Fibroblast of upper back skin (primary cell): ENCODE measurements around the gene BEND3.
"Not testable (repeated sequence)": the region's sequence is repeated elsewhere in the genome, so short reads cannot be mapped to it uniquely, and the experiment has no call there.

Experiments
- DNase-seq: peaks from one replicate; pipeline ENCODE4 v3.0.0-alpha.2; 2013

BEND3 gene

DNA sequence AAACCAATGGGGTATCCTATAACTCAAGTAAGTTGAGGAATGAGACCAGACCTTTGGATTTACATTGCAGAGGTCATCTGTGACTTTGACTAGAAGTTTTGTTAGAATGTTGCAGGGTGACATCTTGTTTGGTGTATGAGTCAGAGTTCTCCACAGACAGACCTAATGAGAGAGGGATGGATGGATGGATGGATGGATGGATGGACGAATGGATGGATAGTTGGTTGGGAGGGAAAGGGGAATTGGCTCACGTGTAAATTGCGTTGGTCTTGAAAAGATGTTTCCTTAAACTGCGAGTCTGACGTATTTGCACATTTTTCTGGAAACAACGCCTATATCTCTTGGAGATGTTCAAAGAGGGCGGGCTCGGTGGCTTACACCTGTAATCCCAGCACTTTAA is 88.3 kb downstream of the BEND3 start:
- DNase-seq: no peak

- DNase-seq: no peak
These were observed 93.7 kb downstream of the BEND3 start for GRCh38 chr6:107021446-107022185.

DNA sequence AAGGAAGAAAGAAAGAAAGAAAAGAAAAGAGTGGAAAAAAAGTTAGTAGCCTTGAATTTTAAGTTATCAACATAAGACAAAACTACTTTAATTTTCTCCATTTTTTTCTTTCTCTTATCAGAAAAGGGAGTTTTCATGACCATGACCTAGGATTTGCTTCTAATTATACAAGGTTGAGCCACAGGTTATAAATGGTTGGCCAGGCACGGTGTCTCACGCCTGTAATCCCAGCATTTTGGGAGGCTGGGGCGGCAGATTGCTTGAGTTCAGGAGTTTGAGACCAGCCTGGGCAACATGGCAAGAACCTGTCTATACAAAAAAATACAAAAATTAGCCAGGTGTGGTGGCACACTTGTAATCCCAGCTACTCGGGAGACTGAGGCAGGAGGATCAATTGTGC is 95.1 kb downstream of the BEND3 start:
- DNase-seq: no peak

DNA sequence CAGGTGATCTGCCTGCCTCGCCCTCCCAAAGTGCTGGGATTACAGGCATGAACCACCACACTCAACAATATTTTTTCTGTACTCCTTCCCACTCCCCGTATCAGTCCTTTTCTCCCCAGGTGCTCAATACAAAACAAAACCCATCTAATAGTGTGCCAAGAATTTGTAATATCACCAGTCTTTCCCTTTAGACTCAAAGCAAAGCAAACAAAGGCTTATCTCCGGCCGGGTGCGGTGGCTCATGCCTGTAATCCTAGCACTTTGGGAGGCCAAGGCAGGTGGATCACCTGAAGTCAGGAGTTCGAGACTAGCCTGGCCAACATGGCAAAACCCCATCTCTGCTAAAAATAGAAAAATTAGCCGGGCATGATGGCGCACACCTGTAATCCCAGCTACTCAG is 95.7 kb downstream of the BEND3 start:
- not testable (repeated sequence) for DNase-seq

DNA sequence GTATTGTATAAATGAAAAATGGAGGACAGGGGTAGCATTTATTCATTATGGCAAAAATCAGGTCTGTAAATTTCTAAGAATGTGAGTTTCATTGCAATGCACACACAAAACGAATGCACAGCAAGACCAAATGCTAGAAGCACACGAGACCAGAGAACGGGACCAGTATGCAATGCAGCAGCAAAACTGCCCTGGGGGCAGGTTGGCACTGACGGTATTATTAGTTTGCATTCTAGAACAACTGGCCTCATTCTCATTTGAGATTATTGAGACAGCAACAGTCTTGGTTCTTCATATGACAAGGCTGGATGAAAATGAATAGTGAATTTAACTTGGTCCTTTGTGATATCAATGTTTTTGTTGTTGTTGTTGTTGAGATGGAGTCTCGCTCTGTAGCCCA is 96.3 kb downstream of the BEND3 start:
- no peak for DNase-seq
